Measurements from ENCODE around the gene ATAD3C. TPM values are rescaled to one million over a fixed set of nuclear protein-coding genes. Genes with fewer than 3 reads are reported as not detected.
"Not testable (repeated sequence)": the region's sequence is repeated elsewhere in the genome, so short reads cannot be mapped to it uniquely, and the experiment has no call there.

Gene ATAD3C
- total and polyA plus RNA-seq, 12 donors: 0.11 to 2.2 (median 0.78) TPM

DNA sequence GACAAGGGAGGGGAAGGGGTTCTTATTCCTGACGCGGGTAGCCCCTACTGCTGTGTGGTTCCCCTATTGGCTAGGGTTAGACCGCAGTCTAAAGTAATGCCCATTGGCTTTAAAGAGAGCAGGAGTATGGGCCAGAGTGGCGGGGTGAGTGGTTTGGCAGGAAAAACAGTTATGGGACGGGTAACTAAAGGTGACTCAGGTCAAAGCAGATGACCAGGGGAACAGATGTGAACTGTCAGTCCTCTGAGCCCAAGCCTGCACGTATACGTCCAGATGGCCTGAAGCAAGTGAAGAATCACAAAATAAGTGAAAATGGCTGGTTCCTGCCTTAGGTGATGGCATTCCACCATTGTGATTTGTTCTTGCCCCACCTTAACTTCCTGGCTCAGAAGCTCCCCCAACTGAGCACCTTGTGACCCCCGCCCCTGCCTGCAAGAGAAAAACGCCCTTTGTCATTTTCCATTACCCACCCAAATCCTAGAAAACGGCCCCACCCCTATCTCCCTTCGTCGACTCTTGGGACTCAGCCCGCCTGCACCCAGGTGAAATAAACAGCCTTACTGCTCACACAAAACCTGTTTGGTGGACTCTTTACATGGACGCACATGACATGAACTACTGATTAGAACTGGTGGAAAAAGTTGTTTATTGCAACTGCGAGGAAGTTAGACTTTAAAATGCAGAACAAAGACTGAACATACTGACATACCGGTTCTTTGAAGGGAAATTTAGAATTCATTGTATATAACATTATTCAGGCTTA, 21.3 kb downstream of the ATAD3C start:
- DNase-seq (no peak), ATAC-seq (no peak)
- no peaks in the 10 kb centered on the region for H3K27me3 ChIP-seq
- TF ChIP-seq CTCF (IDR thresholded peaks at IDR 0.05): no peak
- peak overlapping the region in 9 of 10 donors; percentile 71 to 89 (median 84) for H3K27ac ChIP-seq
- peak overlapping the region; percentile 4 to 98 (median 81) for H3K4me3 ChIP-seq
- H3K4me1 ChIP-seq: peaks cover 0 to 28% (median 19%) of the 10 kb centered on the region in 9 donors
- intact Hi-C loops (cut with DNase I): no loop called here
- H3K9me3 ChIP-seq: no peaks in the 10 kb centered on the region
- peaks cover 0 to 4% (median 0%) of the 10 kb centered on the region in 9 donors for H3K36me3 ChIP-seq
- 17 to 21% methylated on average over 16 of the region's 16 CpGs for WGBS, 2 donors

DNA sequence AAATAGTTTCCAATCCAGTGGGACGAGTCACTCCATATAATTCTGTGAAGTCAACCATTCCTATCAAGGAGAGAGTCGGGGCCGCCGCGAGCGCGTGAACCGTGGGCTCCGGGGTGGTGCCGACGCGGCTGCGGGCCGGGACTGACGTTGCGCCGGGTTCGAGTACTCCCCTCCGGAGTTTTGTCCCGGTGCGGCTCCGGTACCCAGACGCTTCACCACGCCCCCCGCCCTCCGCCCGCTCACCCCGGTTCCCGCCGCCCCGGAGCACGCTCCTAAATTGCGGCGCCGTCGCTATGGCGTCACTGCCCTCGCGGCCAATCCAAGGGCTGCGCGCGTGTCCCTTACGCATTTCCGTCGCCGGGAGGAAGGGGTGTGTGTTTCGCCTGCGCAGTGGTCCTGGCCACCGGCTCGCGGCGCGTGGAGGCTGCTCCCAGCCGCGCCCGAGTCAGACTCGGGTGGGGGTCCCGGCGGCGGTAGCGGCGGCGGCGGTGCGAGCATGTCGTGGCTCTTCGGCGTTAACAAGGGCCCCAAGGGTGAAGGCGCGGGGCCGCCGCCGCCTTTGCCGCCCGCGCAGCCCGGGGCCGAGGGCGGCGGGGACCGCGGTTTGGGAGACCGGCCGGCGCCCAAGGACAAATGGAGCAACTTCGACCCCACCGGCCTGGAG, 22.0 kb downstream of the ATAD3C start, which contains the start of gene ATAD3B:
Gene ATAD3B, plus strand, starts transcription at position 377 of the 664 bp plus-strand sequence. Its CDS starts 120 bp downstream, at position 497.
- H3K4me1 ChIP-seq: peaks cover 0 to 28% (median 19%) of the 10 kb centered on the region in 9 donors
- H3K9me3 ChIP-seq: no peaks in the 10 kb centered on the region
- whole genome bisulfite sequencing, 2 donors: 0 to 1% methylated on average over 56 to 80 of the region's 87 CpGs
- peak within 1 kb of the TSS; percentile 4 to 98 (median 81) for H3K4me3 ChIP-seq
- peak; percentile 93 to 94 for DNase-seq
- H3K27me3 ChIP-seq: no peaks in the 10 kb centered on the region
- H3K36me3 ChIP-seq: peaks cover 0 to 6% (median 0%) of the 10 kb centered on the region in 9 donors
- H3K27ac ChIP-seq: peak within 1 kb of the TSS in 9 of 10 donors; percentile 71 to 89 (median 84)
- TF ChIP-seq CTCF (IDR thresholded peaks at IDR 0.05): no peak
- intact Hi-C loops (cut with DNase I): no loop called here
- peak; percentile 97 to 99 (median 99) for ATAC-seq

- H3K9me3 ChIP-seq; DNase-seq; intact Hi-C loops (cut with DNase I); H3K27me3 ChIP-seq; ATAC-seq: not testable (repeated sequence)
- peaks cover 0 to 12% (median 0%) of the 10 kb centered on the region in 9 donors for H3K36me3 ChIP-seq
- H3K4me3 ChIP-seq: peak overlapping the region; percentile 4 to 98 (median 81)
- peak overlapping the region in 8 of 10 donors; percentile 82 to 89 (median 84) for H3K27ac ChIP-seq
- peaks cover 0 to 28% (median 19%) of the 10 kb centered on the region in 9 donors for H3K4me1 ChIP-seq
- 3 to 4% methylated on average over 46 to 57 of the region's 65 CpGs for WGBS, 2 donors
Measured at GRCh38 chr1:1472053-1472876, 22.8 kb downstream of the ATAD3C start.

DNA sequence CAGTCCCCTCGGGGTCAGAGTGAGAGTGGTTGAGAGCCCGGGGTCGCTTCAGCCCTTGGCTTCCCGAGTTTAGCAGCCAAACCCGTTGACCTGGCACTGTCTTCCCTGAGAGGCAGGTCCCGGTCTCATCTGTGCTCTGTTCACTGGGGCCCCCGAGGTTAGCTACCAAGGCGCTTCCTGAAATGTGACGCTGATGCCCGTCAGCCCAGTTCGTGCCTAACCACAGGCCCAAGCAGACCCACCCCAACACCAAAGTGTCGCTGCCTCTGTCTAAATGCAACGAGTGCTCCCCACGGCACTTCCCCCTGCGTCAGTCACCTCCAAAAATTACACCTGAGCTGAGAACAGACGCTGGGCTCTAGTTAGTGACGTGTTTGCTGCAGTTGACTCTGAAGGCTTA, 26.5 kb downstream of the ATAD3C start:
- H3K4me3 ChIP-seq; H3K9me3 ChIP-seq; H3K27me3 ChIP-seq; H3K27ac ChIP-seq; ATAC-seq; DNase-seq; intact Hi-C loops (cut with DNase I): not testable (repeated sequence)
- Histone ChIP-seq H3K4me1 (peaks cover 0 to 20% (median 14%) of the 10 kb centered on the region in 9 donors), H3K36me3 (peaks cover 0 to 43% (median 26%) of the 10 kb centered on the region in 9 donors)
- 77 to 82% methylated on average over 13 to 15 of the region's 17 CpGs for WGBS, 2 donors

- intact Hi-C loops (cut with DNase I): no loop called here
- WGBS, 2 donors: 96 to 97% methylated on average over 22 of the region's 22 CpGs
Measured at GRCh38 chr1:1477206-1477605, 27.7 kb downstream of the ATAD3C start.

More at GRCh38 chr1:1477206-1477605, 27.7 kb downstream of the ATAD3C start:
- Histone ChIP-seq H3K27me3 (no peaks in the 10 kb centered on the region), H3K9me3 (no peaks in the 10 kb centered on the region), H3K36me3 (peaks cover 0 to 49% (median 28%) of the 10 kb centered on the region in 9 donors), H3K4me1 (peaks cover 0 to 19% (median 14%) of the 10 kb centered on the region in 9 donors), H3K4me3 (no peak overlapping the region), H3K27ac (no peak overlapping the region)
- no peak for TF ChIP-seq CTCF (IDR thresholded peaks at IDR 0.05)
- DNase-seq: no peak
- no peak for ATAC-seq
